Measurements from ENCODE around the gene TEX47. TPM values are rescaled to one million over a fixed set of nuclear protein-coding genes. Genes with fewer than 3 reads are reported as not detected.

TEX47 gene
- not detected in 2 replicates for total RNA-seq

DNA sequence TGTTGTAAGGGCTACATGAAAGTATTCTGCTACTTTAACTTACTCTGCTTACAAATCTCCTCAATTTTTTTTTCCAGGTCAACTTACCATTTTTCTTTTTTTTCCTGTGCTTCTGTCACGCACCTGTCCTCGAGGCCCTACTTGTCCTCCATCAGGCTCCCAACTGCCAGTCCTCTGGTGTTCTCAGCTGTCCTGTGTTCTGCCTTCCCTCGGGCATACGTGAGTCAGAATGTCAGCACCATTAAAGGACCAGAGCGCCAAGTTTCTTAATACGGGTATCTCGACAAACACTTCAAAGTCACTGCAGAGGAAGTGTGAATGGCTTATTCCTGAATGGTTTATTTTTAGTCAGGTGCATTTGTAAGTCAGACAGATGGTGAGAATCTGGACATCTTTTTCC, at the start of gene TEX47:
Gene TEX47, minus strand, starts transcription at position 185 of the 400 bp plus-strand sequence. CDS start 795 bp downstream, outside the sequence.
- intact Hi-C loops (cut with micrococcal nuclease), result no loop called here

- intact Hi-C loops (cut with micrococcal nuclease), result no loop called here
Measured at GRCh38 chr7:88845091-88845490, 49.6 kb upstream of the TEX47 start.

DNA sequence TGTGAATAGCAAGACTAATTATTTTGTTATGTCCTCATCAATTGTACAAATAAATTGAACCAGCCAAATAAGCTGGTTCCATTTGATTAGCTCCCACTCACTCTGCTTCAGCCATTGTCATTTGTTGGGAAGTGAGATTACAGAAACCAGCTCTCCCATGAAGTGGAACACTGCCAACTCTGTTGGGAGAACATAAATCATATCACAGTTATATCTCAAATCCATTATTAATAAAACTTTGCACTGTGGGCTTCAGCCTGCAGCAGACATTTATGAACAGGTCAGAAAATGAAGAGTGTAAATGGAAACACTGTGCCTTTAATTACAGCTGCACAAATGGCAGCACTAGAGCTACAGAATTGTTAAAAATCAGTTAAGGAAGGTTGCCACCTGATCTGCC, 46.7 kb upstream of the TEX47 start:
- intact Hi-C loops (cut with micrococcal nuclease), result no loop called here

GRCh38 chr7:88835147-88835728, 39.7 kb upstream of the TEX47 start:
- intact Hi-C loops (cut with micrococcal nuclease), result loop anchor here (1.0 kb wide), 2 partner anchors 592 to 788 kb away; no protein-coding TSS in a partner anchor

- intact Hi-C loops (cut with micrococcal nuclease), result no loop called here
Measured at GRCh38 chr7:88826222-88826621, 30.7 kb upstream of the TEX47 start.

DNA sequence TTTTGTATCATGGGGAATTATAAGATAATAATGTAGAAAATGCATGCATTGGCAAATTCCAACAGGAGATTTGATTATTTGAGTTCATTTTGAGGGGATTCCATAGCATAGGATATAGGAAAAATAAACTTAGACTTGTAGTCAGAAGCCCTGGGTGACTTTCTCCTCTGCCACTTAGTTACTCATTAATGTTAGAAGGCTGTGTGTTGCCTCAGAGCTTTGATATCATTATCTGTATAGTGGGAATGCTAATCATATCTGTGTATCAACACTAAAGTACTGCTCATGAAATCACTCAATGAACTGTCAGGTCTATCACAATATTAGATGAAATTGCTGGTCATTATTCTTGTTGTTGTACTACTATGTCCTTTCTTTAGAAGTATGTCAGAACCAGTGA, 23.0 kb upstream of the TEX47 start:
- intact Hi-C loops (cut with micrococcal nuclease), result no loop called here

- intact Hi-C loops (cut with micrococcal nuclease), result no loop called here
Measured at GRCh38 chr7:88806280-88807037, 10.9 kb upstream of the TEX47 start.

DNA sequence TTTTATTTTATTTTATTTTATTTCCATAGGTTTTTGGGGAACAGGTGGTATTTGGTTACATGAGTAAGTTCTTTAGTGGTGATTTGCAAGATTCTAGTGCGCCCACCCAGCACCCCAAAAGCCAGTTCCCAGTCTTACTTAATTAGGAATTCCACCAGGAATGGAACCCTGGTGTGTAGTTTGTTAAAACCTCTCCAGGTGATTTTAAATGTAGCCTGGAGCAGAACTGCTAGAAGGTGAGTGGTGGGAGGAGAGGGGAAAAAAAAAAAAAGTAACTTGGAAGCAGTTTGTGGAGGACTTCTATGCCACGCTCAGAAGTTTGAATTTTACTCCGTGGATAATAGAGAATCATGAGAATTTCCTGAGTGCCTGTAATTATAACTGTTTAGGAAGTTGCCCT, 5.5 kb upstream of the TEX47 start:
- intact Hi-C loops (cut with micrococcal nuclease), result no loop called here

DNA sequence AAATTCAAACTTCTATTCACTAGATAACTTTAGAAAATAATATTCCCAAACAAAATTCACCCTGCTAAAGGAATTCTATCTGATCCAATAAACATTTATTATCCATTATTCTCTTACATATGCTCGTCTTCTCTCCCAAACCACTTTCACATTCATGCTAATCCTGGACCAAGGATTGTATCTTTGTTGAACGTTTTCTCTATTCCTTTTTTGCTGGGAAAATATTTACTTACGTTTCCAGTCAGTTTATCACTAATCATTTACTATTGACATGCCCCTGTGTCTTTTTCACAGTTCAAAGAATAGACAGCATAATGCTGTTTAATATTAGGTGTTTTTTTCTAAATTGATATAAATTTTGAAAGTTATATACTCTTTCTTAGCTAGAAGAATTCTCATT, 3.2 kb downstream of the TEX47 start:
- intact Hi-C loops (cut with micrococcal nuclease), result no loop called here

DNA sequence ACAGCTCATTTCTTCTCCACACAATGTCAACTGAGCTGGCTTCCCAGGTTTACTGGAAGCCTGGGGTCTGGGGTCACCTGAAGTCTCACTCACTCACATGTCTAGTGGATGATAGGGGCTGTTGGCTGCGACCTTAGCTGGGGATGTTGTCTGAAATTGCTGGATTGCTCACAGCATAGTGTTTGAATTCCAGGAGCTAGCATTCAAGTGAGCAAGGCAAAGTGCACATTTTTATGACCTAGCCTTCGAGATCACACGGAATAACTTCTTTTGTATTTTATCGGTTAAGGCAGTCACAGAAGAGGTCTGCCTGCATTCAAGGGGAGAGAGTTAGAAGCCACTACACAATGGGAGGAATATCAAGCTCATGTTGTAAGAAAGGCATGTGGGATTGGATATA, 3.6 kb downstream of the TEX47 start:
- intact Hi-C loops (cut with micrococcal nuclease), result no loop called here

DNA sequence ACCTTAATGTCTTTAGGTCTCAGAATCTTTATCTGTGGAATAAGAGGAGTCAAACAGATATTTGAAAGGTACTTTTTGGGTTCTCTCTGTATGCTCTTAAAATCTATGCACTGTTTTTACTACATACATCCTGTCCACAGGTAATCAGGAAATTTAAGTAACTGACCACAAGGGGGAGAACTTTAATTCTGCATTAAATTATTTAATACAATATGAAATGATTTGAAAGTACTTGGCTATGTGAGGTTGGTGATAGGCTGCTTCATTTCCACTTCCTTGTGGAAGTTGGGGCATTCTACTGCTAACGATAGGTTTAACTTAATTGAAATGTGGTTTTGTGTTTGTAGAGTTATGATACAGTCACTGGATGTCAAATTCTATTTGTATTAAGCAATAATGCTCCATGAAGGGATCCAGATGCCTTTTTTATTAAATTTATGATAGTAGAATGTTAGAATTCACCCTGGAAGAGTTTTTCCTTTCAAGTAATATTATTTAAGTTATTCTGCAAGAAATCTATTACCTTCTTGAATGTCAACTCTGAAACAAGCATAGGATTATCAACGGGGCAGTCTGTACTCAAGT, 6.0 kb downstream of the TEX47 start:
- intact Hi-C loops (cut with micrococcal nuclease), result loop anchor here (1.0 to 10.0 kb wide), 3 partner anchors 834 to 1638 kb away; no protein-coding TSS in a partner anchor

GRCh38 chr7:88787777-88788176, 7.8 kb downstream of the TEX47 start:
- intact Hi-C loops (cut with micrococcal nuclease), result loop anchor here (5.0 to 10.0 kb wide), 2 partner anchors 1327 to 1640 kb away; no protein-coding TSS in a partner anchor

- intact Hi-C loops (cut with micrococcal nuclease), result no loop called here
Measured at GRCh38 chr7:88775838-88776237, 19.7 kb downstream of the TEX47 start.

DNA sequence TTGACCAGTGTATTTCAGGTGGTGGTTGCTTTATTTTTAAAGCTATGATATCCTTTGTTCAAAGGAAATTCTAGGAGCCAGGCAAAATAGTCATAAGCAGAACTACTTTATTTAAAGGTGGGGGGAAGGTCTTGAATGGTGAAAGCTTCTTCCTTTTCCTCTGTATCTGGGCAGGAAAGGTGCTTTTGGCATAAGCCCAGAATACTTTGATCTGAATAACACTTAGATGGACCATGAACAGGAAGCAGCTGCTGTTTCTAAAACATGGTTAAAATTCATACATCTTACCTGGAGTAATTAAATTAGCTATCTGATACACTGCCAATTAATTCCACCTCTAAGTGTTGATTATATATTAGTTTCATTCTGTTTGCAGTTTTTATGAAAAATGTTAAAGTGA, 22.8 kb downstream of the TEX47 start:
- intact Hi-C loops (cut with micrococcal nuclease), result no loop called here

DNA sequence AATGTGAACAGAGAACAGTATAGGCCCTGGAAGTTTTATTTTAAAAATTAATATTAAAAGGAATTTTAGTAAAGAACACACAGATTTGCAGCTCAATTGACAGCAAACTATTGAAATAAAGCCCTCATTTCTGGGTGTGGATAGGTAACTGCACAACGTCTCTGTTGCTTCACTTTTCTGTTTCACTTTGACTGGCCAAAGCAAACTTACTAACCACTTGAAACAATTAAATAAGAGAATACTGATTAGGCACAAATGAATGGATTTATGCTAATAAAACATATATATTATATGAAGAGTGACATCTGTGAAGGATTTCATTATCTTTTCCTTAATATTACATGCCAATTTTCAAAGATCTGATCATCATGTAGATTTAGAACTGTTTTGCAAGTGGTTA, 24.1 kb downstream of the TEX47 start:
- intact Hi-C loops (cut with micrococcal nuclease), result no loop called here

GRCh38 chr7:88761779-88762178, 33.8 kb downstream of the TEX47 start:
- intact Hi-C loops (cut with micrococcal nuclease), result no loop called here

- intact Hi-C loops (cut with micrococcal nuclease), result no loop called here
Measured at GRCh38 chr7:88760136-88760515, 35.4 kb downstream of the TEX47 start.

DNA sequence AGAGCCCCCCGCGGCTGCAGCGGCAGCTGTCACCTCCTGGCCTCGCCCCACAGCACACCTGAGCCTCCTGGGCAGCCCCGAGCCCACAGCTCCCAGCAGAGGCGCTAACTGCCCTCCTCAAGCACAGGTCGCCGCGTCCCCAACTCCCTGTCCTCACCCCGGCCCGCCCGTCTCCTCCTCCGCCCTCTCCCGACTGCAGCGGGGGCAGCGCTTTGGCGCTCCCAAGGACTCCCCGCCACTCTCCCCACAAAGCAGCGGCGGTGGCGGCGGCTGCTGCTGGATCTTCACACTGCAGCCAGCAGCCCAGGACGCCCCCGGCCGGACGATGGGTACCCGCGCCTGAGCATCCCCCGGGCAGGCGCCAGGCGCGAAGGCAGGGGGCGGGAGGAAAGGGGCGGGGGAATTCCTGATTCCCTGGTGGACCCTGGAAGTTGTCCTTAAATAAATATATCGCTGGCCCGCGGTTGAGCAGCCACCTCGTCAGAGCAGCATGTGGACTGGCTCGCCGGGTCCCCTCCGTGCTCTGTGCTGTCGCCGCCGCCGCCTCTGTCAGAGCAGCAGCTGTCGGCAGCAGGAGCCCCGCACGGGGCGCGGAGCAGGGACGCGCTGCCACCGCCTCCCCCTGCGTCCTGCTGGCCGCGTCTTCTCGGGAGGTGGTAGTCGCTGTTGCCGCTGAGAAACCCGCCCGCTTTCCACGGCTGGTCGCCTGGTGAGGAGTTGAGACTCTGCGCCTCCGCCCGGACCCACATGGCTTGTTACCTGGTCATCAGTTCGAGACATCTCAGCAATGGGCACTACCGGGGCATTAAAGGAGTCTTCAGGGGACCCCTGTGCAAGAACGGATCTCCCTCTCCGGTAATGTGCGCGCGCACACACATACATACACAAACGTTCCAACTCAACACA, 36.1 kb downstream of the TEX47 start, which contains the start of gene ZNF804B:
Gene ZNF804B, plus strand, starts transcription at position 471 of the 906 bp plus-strand sequence. Its CDS starts 277 bp downstream, at position 748.
- intact Hi-C loops (cut with micrococcal nuclease), result no loop called here

GRCh38 chr7:88758381-88759229, 36.9 kb downstream of the TEX47 start:
- intact Hi-C loops (cut with micrococcal nuclease), result no loop called here

- intact Hi-C loops (cut with micrococcal nuclease), result no loop called here
Measured at GRCh38 chr7:88757371-88757770, 38.2 kb downstream of the TEX47 start.

Data from T-helper 1 cell treated with Interleukin-12 subunit alpha and Interleukin-12 subunit beta and Interleukin-4 antibody, amounts not matched to agents 30 ng/mL and 1 ng/mL, for 36 hours (primary cell).